K562 (cell line): Measurements from ENCODE around the gene MAPK4.

ENCODE experiments used
- NONO ChIP-seq, 2 experiments: fragments of 200-400 bp in 1 of 2; fragments of 450-650 bp in 1 of 2; formaldehyde crosslinking in 1 of 2; IDR thresholded peaks; 2 replicates each; pipeline ENCODE4 v1.6.1; 2017; ENCODE audit warnings: low read depth in 2 of 2, mild to moderate bottlenecking in 2 of 2, moderate library complexity in 2 of 2, low read length in 1 of 2
- ZNF143 ChIP-seq: sonication (generic); formaldehyde crosslinking; IDR thresholded peaks from 2 replicates; pipeline ENCODE4 v1.9.0; 2022; ENCODE audit warnings: mild to moderate bottlenecking, missing genetic modification reagents
- ZNF274 ChIP-seq: IDR thresholded peaks from 2 replicates; pipeline ENCODE4 v1.6.1; 2011; ENCODE audit warnings: low read depth, mild to moderate bottlenecking, low read length, moderate library complexity, borderline replicate concordance
- TF ChIP-seq, protein P1 (sequence below), 3 experiments: IDR thresholded peaks in 2 of 3; conservative IDR thresholded peaks in 1 of 3; 2 replicates each; pipeline ENCODE4 v1.5.1; 2011 to 2012; ENCODE audit warnings: low read length in 3 of 3, mild to moderate bottlenecking in 3 of 3, control low read depth in 2 of 3, improper control_type of control experiment in 1 of 3, inconsistent platforms in 1 of 3, low read depth in 1 of 3, mixed read lengths in 1 of 3, moderate library complexity in 1 of 3; ENCODE audit not compliant: insufficient read depth in 2 of 3

DNA sequence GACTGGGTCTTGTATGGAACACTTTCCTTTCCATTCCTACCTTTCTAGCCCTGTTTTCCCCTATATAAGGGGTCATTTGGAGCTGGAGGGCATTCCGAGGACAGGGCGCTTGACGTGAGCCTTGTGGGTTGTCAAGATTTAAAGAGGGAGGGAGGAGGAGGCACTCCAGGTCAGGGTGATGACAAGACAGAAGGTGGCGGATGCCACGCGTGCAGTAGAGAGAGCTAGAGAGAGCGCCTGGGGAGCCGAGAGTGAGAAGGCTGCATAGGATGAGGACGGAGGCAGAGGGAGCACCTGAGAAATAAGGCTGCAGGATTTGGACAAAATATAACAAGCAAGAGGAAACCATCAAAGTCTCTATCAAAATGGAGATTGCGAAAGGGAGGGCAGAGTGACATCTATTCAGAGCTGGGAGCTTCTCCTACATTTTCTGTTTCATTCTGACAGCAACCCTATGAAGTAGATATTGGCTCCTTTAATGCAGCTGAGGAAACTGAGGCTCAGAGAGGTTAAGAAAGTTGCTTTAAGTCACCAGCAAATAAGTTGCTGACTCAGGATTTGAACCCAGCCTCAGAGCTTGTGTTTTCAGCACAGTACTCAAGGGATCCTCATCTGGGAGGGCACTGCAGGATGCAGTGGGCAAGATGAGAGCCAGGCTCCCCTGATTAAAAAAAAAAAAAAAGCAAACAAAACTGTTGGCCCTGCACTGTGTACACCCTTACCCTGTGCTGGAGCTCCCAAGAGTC is 135.7 kb downstream of the MAPK4 start:
- TF ChIP-seq ZNF274 (no peak), ZNF143 (no peak), NONO (IDR thresholded peaks at IDR 0.05; ENCODE audit: low read depth in 2 of 2, low read length in 1 of 2) (no peak)
- TF ChIP-seq, protein P1, sequence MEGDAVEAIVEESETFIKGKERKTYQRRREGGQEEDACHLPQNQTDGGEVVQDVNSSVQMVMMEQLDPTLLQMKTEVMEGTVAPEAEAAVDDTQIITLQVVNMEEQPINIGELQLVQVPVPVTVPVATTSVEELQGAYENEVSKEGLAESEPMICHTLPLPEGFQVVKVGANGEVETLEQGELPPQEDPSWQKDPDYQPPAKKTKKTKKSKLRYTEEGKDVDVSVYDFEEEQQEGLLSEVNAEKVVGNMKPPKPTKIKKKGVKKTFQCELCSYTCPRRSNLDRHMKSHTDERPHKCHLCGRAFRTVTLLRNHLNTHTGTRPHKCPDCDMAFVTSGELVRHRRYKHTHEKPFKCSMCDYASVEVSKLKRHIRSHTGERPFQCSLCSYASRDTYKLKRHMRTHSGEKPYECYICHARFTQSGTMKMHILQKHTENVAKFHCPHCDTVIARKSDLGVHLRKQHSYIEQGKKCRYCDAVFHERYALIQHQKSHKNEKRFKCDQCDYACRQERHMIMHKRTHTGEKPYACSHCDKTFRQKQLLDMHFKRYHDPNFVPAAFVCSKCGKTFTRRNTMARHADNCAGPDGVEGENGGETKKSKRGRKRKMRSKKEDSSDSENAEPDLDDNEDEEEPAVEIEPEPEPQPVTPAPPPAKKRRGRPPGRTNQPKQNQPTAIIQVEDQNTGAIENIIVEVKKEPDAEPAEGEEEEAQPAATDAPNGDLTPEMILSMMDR (IDR thresholded peaks at IDR 0.05 in 2 of 3, conservative IDR thresholded peaks at IDR 0.05 in 1 of 3; ENCODE audit: insufficient read depth in 2 of 3, low read depth in 1 of 3, low read length in 3 of 3) = no peak
